Measurements from ENCODE around the gene ELP2.

The ELP2 gene

GRCh38 chr18:36126668-36127067, 3.0 kb upstream of the ELP2 start:
- TF ChIP-seq CTCF (IDR thresholded peaks at IDR 0.05) (no peak), ZFX (IDR thresholded peaks at IDR 0.05; ENCODE audit: borderline replicate concordance) (no peak)
- H3K27ac ChIP-seq, result no peak overlapping the region

- TF ChIP-seq ZFX (IDR thresholded peaks at IDR 0.05; ENCODE audit: borderline replicate concordance) (no peak), CTCF (IDR thresholded peaks at IDR 0.05) (no peak)
- no peak overlapping the region; the same call in 1 of the 2 replicates for H3K27ac ChIP-seq
Measured at GRCh38 chr18:36127836-36128529, 1.7 kb upstream of the ELP2 start.

GRCh38 chr18:36128530-36128870, 1.2 kb upstream of the ELP2 start:
- H3K27ac ChIP-seq, result peak overlapping the region; percentile 96
- TF ChIP-seq ZFX (IDR thresholded peaks at IDR 0.05; ENCODE audit: borderline replicate concordance), result no peak
- TF ChIP-seq CTCF (IDR thresholded peaks at IDR 0.05), result no peak

GRCh38 chr18:36128907-36129299, 796 bp upstream of the ELP2 start:
- TF ChIP-seq CTCF (IDR thresholded peaks at IDR 0.05) (peak; percentile 7; the same call in 1 of the 2 replicates), ZFX (IDR thresholded peaks at IDR 0.05; ENCODE audit: borderline replicate concordance) (no peak)
- peak overlapping the region; percentile 96 for H3K27ac ChIP-seq

GRCh38 chr18:36130039-36130831, 536 bp downstream of the ELP2 start:
- peak overlapping the region; percentile 96 for H3K27ac ChIP-seq
- TF ChIP-seq ZFX (IDR thresholded peaks at IDR 0.05; ENCODE audit: borderline replicate concordance) (no peak), CTCF (IDR thresholded peaks at IDR 0.05) (no peak)

GRCh38 chr18:36130883-36131653, 1.4 kb downstream of the ELP2 start:
- no peak overlapping the region for H3K27ac ChIP-seq

More at GRCh38 chr18:36130883-36131653, 1.4 kb downstream of the ELP2 start:
- no peak for TF ChIP-seq CTCF (IDR thresholded peaks at IDR 0.05)
- TF ChIP-seq ZFX (IDR thresholded peaks at IDR 0.05; ENCODE audit: borderline replicate concordance), result no peak

Measured in 22Rv1 (cell line).